DOHH2 (cell line): ENCODE results near the gene IL36A.

ENCODE experiments used
- H3F3A ChIP-seq: fragments of 200-600 bp; sonication (generic), shearing (Covaris generic); 2 replicates; pipeline ENCODE4 v1.6.0; 2016; ENCODE audit warnings: antibody characterized with exemption, mild to moderate bottlenecking; ENCODE audit not compliant: control insufficient read depth, insufficient read depth
- H3K27ac ChIP-seq: fragments of 200-600 bp; sonication (generic); 2 replicates; pipeline ENCODE4 v1.5.1; 2014; ENCODE audit warnings: low read depth, mild to moderate bottlenecking, low read length, moderate library complexity
- H3K27me3 ChIP-seq: fragments of 200-600 bp; sonication (generic); 2 replicates; pipeline ENCODE4 v1.6.1; 2014; ENCODE audit warnings: mild to moderate bottlenecking, low read length, mixed read lengths; ENCODE audit not compliant: control insufficient read depth
- H3K36me3 ChIP-seq: fragments of 200-600 bp; sonication (generic); 2 replicates; pipeline ENCODE4 v1.6.1; 2014; ENCODE audit warnings: mild to moderate bottlenecking, low read length, moderate library complexity, mixed read lengths; ENCODE audit not compliant: control insufficient read depth
- H3K4me1 ChIP-seq: fragments of 200-600 bp; sonication (generic); 2 replicates; pipeline ENCODE4 v1.6.1; 2014; ENCODE audit warnings: mild to moderate bottlenecking, low read length, mixed read lengths; ENCODE audit not compliant: control insufficient read depth
- H3K4me2 ChIP-seq: fragments of 200-600 bp; sonication (generic); 2 replicates; pipeline ENCODE4 v1.6.0; 2014; ENCODE audit warnings: mild to moderate bottlenecking, low read length, moderate library complexity
- H3K4me3 ChIP-seq: fragments of 200-600 bp; sonication (generic); 2 replicates; pipeline ENCODE4 v1.5.1; 2014; ENCODE audit warnings: mild to moderate bottlenecking, low read length, mixed read lengths
- H3K79me2 ChIP-seq: fragments of 200-600 bp; sonication (generic); 2 replicates; pipeline ENCODE4 v1.6.1; 2014; ENCODE audit warnings: mild to moderate bottlenecking, low read length, mixed read lengths; ENCODE audit not compliant: control insufficient read depth
- H3K9me2 ChIP-seq: fragments of 200-600 bp; sonication (generic); replicated peaks from 2 replicates; pipeline ENCODE4 v1.6.1; 2014; ENCODE audit warnings: mild to moderate bottlenecking, low read length, mixed read lengths; ENCODE audit not compliant: control insufficient read depth
- H3K9me3 ChIP-seq: fragments of 200-600 bp; sonication (generic); 2 replicates; pipeline ENCODE4 v1.6.1; 2014; ENCODE audit warnings: antibody characterized with exemption, low read length, mixed read lengths; ENCODE audit not compliant: control insufficient read depth, insufficient read depth
- H4K20me1 ChIP-seq: fragments of 200-600 bp; sonication (generic); 2 replicates; pipeline ENCODE4 v1.6.0; 2014; ENCODE audit warnings: low read depth, mild to moderate bottlenecking, antibody characterized with exemption, low read length, moderate library complexity; ENCODE audit not compliant: control insufficient read depth, insufficient read depth
- CTCF ChIP-seq: fragments of 200-600 bp; sonication (generic); IDR thresholded peaks from one replicate; pipeline ENCODE4 v1.5.1; 2014; ENCODE audit warnings: antibody characterized with exemption, mild to moderate bottlenecking, low read depth, low read length; ENCODE audit not compliant: poor library complexity, severe bottlenecking
- EZH2phosphoT487 ChIP-seq: fragments of 200-600 bp; sonication (generic); IDR thresholded peaks from 2 replicates; pipeline ENCODE4 v1.6.1; 2017; ENCODE audit warnings: borderline replicate concordance, mild to moderate bottlenecking, antibody characterized with exemption, low read length, moderate library complexity, mixed read lengths

Gene IL36A

GRCh38 chr2:113054066-113054465 lies 48.8 kb downstream of the IL36A start:
- Histone ChIP-seq H3K9me3 (peaks cover 11% of the 10 kb centered on the region), H3F3A (no peaks in the 10 kb centered on the region), H3K27me3 (no peaks in the 10 kb centered on the region), H3K9me2 (no peaks in the 10 kb centered on the region), H3K4me2 (no peak overlapping the region), H3K4me3 (no peak overlapping the region), H3K79me2 (no peaks in the 10 kb centered on the region), H3K36me3 (no peaks in the 10 kb centered on the region), H4K20me1 (no peaks in the 10 kb centered on the region), H3K4me1 (no peaks in the 10 kb centered on the region), H3K27ac (no peak overlapping the region)
- TF ChIP-seq CTCF = no peak

- no peaks in the 10 kb centered on the region for H3K36me3 ChIP-seq
- no peaks in the 10 kb centered on the region for H3F3A ChIP-seq
- no peaks in the 10 kb centered on the region for H3K27me3 ChIP-seq
- no peaks in the 10 kb centered on the region for H4K20me1 ChIP-seq
- no peak overlapping the region for H3K27ac ChIP-seq
- H3K4me2 ChIP-seq = no peak overlapping the region
- no peak for TF ChIP-seq CTCF
- no peak for TF ChIP-seq EZH2phosphoT487
- H3K79me2 ChIP-seq = no peaks in the 10 kb centered on the region
- H3K4me1 ChIP-seq = no peaks in the 10 kb centered on the region
- H3K4me3 ChIP-seq = no peak overlapping the region
- no peaks in the 10 kb centered on the region for H3K9me2 ChIP-seq
- H3K9me3 ChIP-seq = peaks cover 11% of the 10 kb centered on the region
These were observed 51.3 kb downstream of the IL36A start for GRCh38 chr2:113056521-113056920.

- peaks cover 11% of the 10 kb centered on the region for H3K9me3 ChIP-seq
- H3K36me3 ChIP-seq = no peaks in the 10 kb centered on the region
- H3K4me1 ChIP-seq = no peaks in the 10 kb centered on the region
- no peak overlapping the region for H3K27ac ChIP-seq
- TF ChIP-seq EZH2phosphoT487 (no peak), CTCF (no peak)
- H3F3A ChIP-seq = no peaks in the 10 kb centered on the region
- no peaks in the 10 kb centered on the region for H3K79me2 ChIP-seq
- H3K9me2 ChIP-seq = no peaks in the 10 kb centered on the region
- H3K4me2 ChIP-seq = no peak overlapping the region
- no peak overlapping the region for H3K4me3 ChIP-seq
- no peaks in the 10 kb centered on the region for H3K27me3 ChIP-seq
- H4K20me1 ChIP-seq = no peaks in the 10 kb centered on the region
These were observed 51.9 kb downstream of the IL36A start for GRCh38 chr2:113057117-113057516.
